H1 (cell line): ENCODE results near the gene ROS1. TPM values are rescaled to one million over a fixed set of nuclear protein-coding genes. Genes with fewer than 3 reads are reported as not detected.

Source experiments
- CTCF ChIA-PET: fragments of 300-600 bp; sonication (Branson Sonifier 250); formaldehyde crosslinking; loops from one replicate; lab custom pipeline; 2021; ENCODE audit not compliant: partially characterized antibody; lab: Charles Lee
- POLR2A ChIA-PET: fragments of 300-600 bp; sonication (Branson Sonifier 250); formaldehyde crosslinking; loops from one replicate; lab custom pipeline; 2021; ENCODE audit warnings: inconsistent platforms; ENCODE audit not compliant: partially characterized antibody; lab: Charles Lee
- DNase-seq, 2 experiments: peaks; one replicate each; pipeline versions ENCODE4 v3.0.0 to v3.0.0-alpha.2; 2010 to 2022; ENCODE audit warnings: low spot score in 2 of 2, low read depth in 1 of 2, mixed read lengths in 1 of 2
- FAIRE-seq: peaks from 2 replicates; lab custom pipeline; 2011; peaks lifted over from hg19 to GRCh38; lab: Jason Lieb, UNC
- H2AFZ ChIP-seq: 2 replicates; pipeline ENCODE4 v1.8.1; 2012; ENCODE audit warnings: low read length, inconsistent platforms
- H2AK5ac ChIP-seq: 2 replicates; pipeline ENCODE4 v1.6.1; 2013; ENCODE audit warnings: low read depth, low read length
- H2BK120ac ChIP-seq: replicated peaks from 2 replicates; pipeline ENCODE3; 2013; ENCODE audit warnings: low read depth, low read length, inconsistent platforms
- H2BK12ac ChIP-seq: 2 replicates; pipeline ENCODE4 v1.6.1; 2013; ENCODE audit warnings: low read depth, low read length
- H2BK15ac ChIP-seq: 2 replicates; pipeline ENCODE4 v1.6.1; 2013; ENCODE audit warnings: low read length
- H2BK20ac ChIP-seq: 2 replicates; pipeline ENCODE4 v1.6.1; 2013; ENCODE audit warnings: low read length
- H2BK5ac ChIP-seq: 2 replicates; pipeline ENCODE4 v1.6.1; 2013; ENCODE audit warnings: low read depth, low read length
- H3K14ac ChIP-seq: 2 replicates; pipeline ENCODE4 v1.6.1; 2013; ENCODE audit warnings: inconsistent platforms; ENCODE audit not compliant: insufficient read length
- H3K18ac ChIP-seq: 2 replicates; pipeline ENCODE4 v1.6.1; 2013; ENCODE audit warnings: low read length; ENCODE audit errors: extremely low read depth
- H3K23ac ChIP-seq: 2 replicates; pipeline ENCODE4 v1.6.1; 2013; ENCODE audit warnings: inconsistent platforms; ENCODE audit not compliant: insufficient read length
- H3K23me2 ChIP-seq: 2 replicates; pipeline ENCODE4 v1.6.1; 2013; ENCODE audit warnings: low read depth, low read length
- H3K27ac ChIP-seq: 2 replicates; pipeline ENCODE4 v1.6.1; 2011; ENCODE audit warnings: low read depth, low read length, inconsistent platforms
- H3K27me3 ChIP-seq, 4 experiments: replicated peaks in 1 of 4; 1 replicate in 1 of 4; 2 replicates in 3 of 4; pipeline versions ENCODE4 v1.6.1 to v1.8.1; 2011 to 2013; ENCODE audit warnings: low read length in 3 of 4, mild to moderate bottlenecking in 3 of 4, inconsistent platforms in 2 of 4, mixed read lengths in 2 of 4, moderate library complexity in 1 of 4; ENCODE audit not compliant: control insufficient read depth in 3 of 4, insufficient read depth in 3 of 4; ENCODE audit errors: extremely low read depth in 1 of 4
- H3K36me3 ChIP-seq, 4 experiments: 2 replicates each; pipeline versions ENCODE4 v1.6.1 to v1.8.1; 2011 to 2013; ENCODE audit warnings: mild to moderate bottlenecking in 4 of 4, low read length in 3 of 4, moderate library complexity in 2 of 4, control low read depth in 1 of 4, inconsistent platforms in 1 of 4; ENCODE audit not compliant: insufficient read depth in 4 of 4, control insufficient read depth in 2 of 4
- H3K4ac ChIP-seq: replicated peaks from 2 replicates; pipeline ENCODE3; 2013; ENCODE audit warnings: low read length, low read depth, mixed read lengths, inconsistent platforms; ENCODE audit not compliant: insufficient read length
- H3K4me1 ChIP-seq, 4 experiments: replicated peaks in 1 of 4; 1 replicate in 1 of 4; 2 replicates in 3 of 4; pipeline versions ENCODE4 v1.6.1 to v1.8.1; 2011 to 2013; ENCODE audit warnings: low read length in 3 of 4, inconsistent platforms in 2 of 4, mixed read lengths in 1 of 4; ENCODE audit not compliant: insufficient read depth in 4 of 4, control insufficient read depth in 3 of 4
- H3K4me2 ChIP-seq, 2 experiments: 2 replicates each; pipeline versions ENCODE4 v1.6.1 to v1.8.1; 2011 to 2013; ENCODE audit warnings: low read depth in 2 of 2, low read length in 2 of 2, control low read depth in 1 of 2, inconsistent platforms in 1 of 2, mild to moderate bottlenecking in 1 of 2; ENCODE audit not compliant: insufficient read depth in 1 of 2
- H3K4me3 ChIP-seq, 4 experiments: fragments of 200-600, 300-600 bp in 1 of 4; sonication (generic), shearing (Covaris generic), sonication (Bioruptor Twin) in 1 of 4; 2 replicates each; pipeline versions ENCODE4 v1.5.1 to v1.8.1; 2011 to 2016; ENCODE audit warnings: low read length in 4 of 4, low read depth in 3 of 4, control low read depth in 2 of 4, inconsistent platforms in 2 of 4, mild to moderate bottlenecking in 2 of 4, mixed read lengths in 1 of 4, moderate library complexity in 1 of 4; ENCODE audit not compliant: insufficient read depth in 2 of 4; ENCODE audit errors: extremely low read depth in 1 of 4
- H3K56ac ChIP-seq: replicated peaks from 2 replicates; pipeline ENCODE3; 2013; ENCODE audit warnings: low read depth, mild to moderate bottlenecking, mixed read lengths, low read length, inconsistent platforms; ENCODE audit not compliant: insufficient read length
- H3K79me1 ChIP-seq: 2 replicates; pipeline ENCODE4 v1.6.1; 2013; ENCODE audit warnings: low read depth, low read length, control low read depth
- H3K79me2 ChIP-seq, 2 experiments: 2 replicates each; pipeline versions ENCODE4 v1.6.1 to v1.8.1; 2012 to 2013; ENCODE audit warnings: low read length in 2 of 2, mild to moderate bottlenecking in 2 of 2, inconsistent platforms in 1 of 2; ENCODE audit not compliant: insufficient read depth in 2 of 2, control insufficient read depth in 1 of 2
- H3K9ac ChIP-seq, 4 experiments: replicated peaks in 1 of 4; 1 replicate in 1 of 4; 2 replicates in 3 of 4; pipeline versions ENCODE4 v1.6.1 to v1.8.1; 2011 to 2013; ENCODE audit warnings: low read depth in 3 of 4, low read length in 3 of 4, control low read depth in 2 of 4, mild to moderate bottlenecking in 2 of 4, moderate library complexity in 2 of 4, inconsistent platforms in 1 of 4; ENCODE audit errors: extremely low read depth in 1 of 4
- H3K9me3 ChIP-seq, 2 experiments: 2 replicates each; pipeline versions ENCODE4 v1.6.1 to v1.8.1; 2012 to 2013; ENCODE audit warnings: mild to moderate bottlenecking in 2 of 2, moderate library complexity in 2 of 2, control low read depth in 1 of 2, inconsistent platforms in 1 of 2, low read depth in 1 of 2, low read length in 1 of 2, mixed read lengths in 1 of 2; ENCODE audit not compliant: insufficient read depth in 2 of 2
- H4K20me1 ChIP-seq, 2 experiments: replicated peaks in 1 of 2; 2 replicates each; pipeline versions ENCODE3 to v1.8.1; 2011 to 2013; ENCODE audit warnings: inconsistent platforms in 2 of 2, low read length in 2 of 2, mild to moderate bottlenecking in 1 of 2; ENCODE audit not compliant: insufficient read depth in 2 of 2, control insufficient read depth in 1 of 2
- H4K5ac ChIP-seq: 2 replicates; pipeline ENCODE4 v1.6.1; 2013; ENCODE audit warnings: low read length, low read depth, mixed read lengths, inconsistent platforms; ENCODE audit not compliant: insufficient read length
- H4K8ac ChIP-seq: 2 replicates; pipeline ENCODE4 v1.8.0; 2013; ENCODE audit warnings: mild to moderate bottlenecking, moderate library complexity, low read length, inconsistent platforms; ENCODE audit not compliant: insufficient read depth; ENCODE audit errors: extremely low read depth
- H4K91ac ChIP-seq: replicated peaks from 2 replicates; pipeline ENCODE3; 2013; ENCODE audit warnings: low read length, mixed read lengths, inconsistent platforms; ENCODE audit not compliant: insufficient read length
- CBX8 ChIP-seq: fragments of 300-800, 300-1000 bp; sonication (generic); IDR thresholded peaks from 2 replicates; pipeline ENCODE4 v1.7.1; 2016; ENCODE audit warnings: low read depth, low read length, borderline replicate concordance
- CTBP2 ChIP-seq: IDR thresholded peaks from 2 replicates; pipeline ENCODE4 v1.7.0; 2011; ENCODE audit warnings: borderline replicate concordance, mild to moderate bottlenecking, moderate library complexity, mixed read lengths, low read length; ENCODE audit not compliant: insufficient read depth, insufficient read length
- EGR1 ChIP-seq: IDR thresholded peaks from 2 replicates; pipeline ENCODE4 v1.6.1; 2011; ENCODE audit warnings: low read depth, low read length, borderline replicate concordance
- HDAC6 ChIP-seq: IDR thresholded peaks from one replicate; pipeline ENCODE4 v1.7.1; 2012; ENCODE audit warnings: low read depth, mild to moderate bottlenecking, inconsistent platforms, low read length, moderate library complexity
- MAFK ChIP-seq: IDR thresholded peaks from 2 replicates; pipeline ENCODE4 v1.6.1; 2012; ENCODE audit warnings: low read depth, mild to moderate bottlenecking, improper control_type of control experiment, low read length
- POLR2A ChIP-seq, 2 experiments: IDR thresholded peaks; 1 replicate in 1 of 2; 2 replicates in 1 of 2; pipeline ENCODE4 v1.6.1; 2011; ENCODE audit warnings: low read depth in 2 of 2, low read length in 2 of 2, mild to moderate bottlenecking in 2 of 2; ENCODE audit errors: control extremely low read depth in 1 of 2
- POLR2AphosphoS5 ChIP-seq: IDR thresholded peaks from 2 replicates; pipeline ENCODE4 v1.6.1; 2011; ENCODE audit warnings: low read depth, low read length
- SIRT6 ChIP-seq: IDR thresholded peaks from one replicate; pipeline ENCODE4 v1.7.1; 2012; ENCODE audit warnings: low read length, inconsistent platforms
- SUZ12 ChIP-seq: fragments of 200-600 bp; sonication (generic); IDR thresholded peaks from 2 replicates; pipeline ENCODE4 v1.6.1; 2012; ENCODE audit warnings: mild to moderate bottlenecking, inconsistent platforms, low read length, moderate library complexity, mixed read lengths
- WGBS, 2 experiments: shearing (Covaris generic) in 1 of 2; methylation state at CpG; one replicate each; pipeline versions ENCODE4 v1.1.6 to v1.1.7; 2013 to 2015; ENCODE audit warnings: low lambda C conversion rate in 2 of 2, mixed read lengths in 2 of 2, inconsistent platforms in 1 of 2, low coverage in 1 of 2, missing lambda C conversion rate in 1 of 2; ENCODE audit not compliant: insufficient replicate concordance in 2 of 2, insufficient coverage in 1 of 2, insufficient read length in 1 of 2; ENCODE audit errors: extremely low coverage in 1 of 2, missing lambda C conversion rate in 1 of 2; 5-methylcytosine and 5-hydroxymethylcytosine counted together
- polyA plus RNA-seq, 7 experiments: library from polyadenylated mRNA; depleted of rRNA in 3 of 7; stranded (reverse) in 5 of 7; unstranded in 2 of 7; fragments of >200 nt in 5 of 7; fragments of 200-250 nt in 2 of 7; gene quantifications; 1 replicate in 5 of 7; 2 replicates in 1 of 7; 4 replicates in 1 of 7; pipeline versions ENCODE4 v1.2.1 to v1.2.3, GENCODE V29; 2011 to 2013; ENCODE audit warnings: missing spikeins in 2 of 7, mixed read lengths in 2 of 7
- total RNA-seq: library from RNA; stranded (reverse); fragmentation: NEBNext Ultra II Directional; extraction: Animal tissue kit (Norgen Biotek cat#: 25700); gene quantifications from 2 replicates; pipeline ENCODE4 v1.2.1, GENCODE V29; 2021

The ROS1 gene
- total and polyA plus RNA-seq, 2 of the 8 experiments (the other 6 are each of a cell fraction or from before 2014, with no cell fraction given), result not detected

GRCh38 chr6:117351521-117351920 is 74.2 kb downstream of the ROS1 start:
- no peak overlapping the region for H2BK15ac ChIP-seq
- no peaks in the 10 kb centered on the region for H3K23me2 ChIP-seq
- no peak overlapping the region for H3K9ac ChIP-seq
- H4K20me1 ChIP-seq, result no peaks in the 10 kb centered on the region
- H2AFZ ChIP-seq, result peak overlapping the region; percentile 0; the same call in 1 of the 2 replicates
- no peak overlapping the region for H3K4ac ChIP-seq
- H3K4me2 ChIP-seq, result no peak overlapping the region
- H3K4me1 ChIP-seq, result no peaks in the 10 kb centered on the region
- no peak overlapping the region for H3K23ac ChIP-seq
- no peak overlapping the region for H3K14ac ChIP-seq
- no peaks in the 10 kb centered on the region for H3K79me1 ChIP-seq
- no peak overlapping the region for H2BK20ac ChIP-seq
- no peaks in the 10 kb centered on the region for H3K9me3 ChIP-seq
- no peak overlapping the region for H4K5ac ChIP-seq
- no peak overlapping the region for H3K27ac ChIP-seq
- H3K56ac ChIP-seq, result no peak overlapping the region
- H3K36me3 ChIP-seq, result no peaks in the 10 kb centered on the region
- DNase-seq (no peak), FAIRE-seq (no peak)
- no peak overlapping the region for H2BK5ac ChIP-seq
- 64% methylated on average over 1 of the region's 1 CpG; no CpG with 5 or more reads in 1 of the 2 experiments for WGBS, 2 experiments
- no peaks in the 10 kb centered on the region for H3K27me3 ChIP-seq
- POLR2A ChIA-PET, result no interaction called here
- no peak overlapping the region for H2BK120ac ChIP-seq
- no peak overlapping the region for H4K91ac ChIP-seq
- H3K79me2 ChIP-seq, result no peaks in the 10 kb centered on the region
- H3K4me3 ChIP-seq, result no peak overlapping the region
- H2BK12ac ChIP-seq, result no peak overlapping the region
- H4K8ac ChIP-seq, result no peak overlapping the region
- no peak overlapping the region for H3K18ac ChIP-seq
- H2AK5ac ChIP-seq, result no peak overlapping the region
- CTCF ChIA-PET, result interaction anchor here (0.7 to 2.8 kb wide), 13 partner anchors 10 to 569 kb away, joined by 3 to 9 read pairs (median 3); no protein-coding TSS in a partner anchor
- TF ChIP-seq SIRT6 (no peak), MAFK (no peak), HDAC6 (no peak), SUZ12 (no peak), CTBP2 (no peak), EGR1 (no peak), CBX8 (no peak), POLR2A (IDR thresholded peaks at IDR 0.05; ENCODE audit: control extremely low read depth in 1 of 2, low read depth in 2 of 2, low read length in 2 of 2) (no peak), POLR2AphosphoS5 (no peak)
